ENCODE data around the gene MRPL10.

DNA sequence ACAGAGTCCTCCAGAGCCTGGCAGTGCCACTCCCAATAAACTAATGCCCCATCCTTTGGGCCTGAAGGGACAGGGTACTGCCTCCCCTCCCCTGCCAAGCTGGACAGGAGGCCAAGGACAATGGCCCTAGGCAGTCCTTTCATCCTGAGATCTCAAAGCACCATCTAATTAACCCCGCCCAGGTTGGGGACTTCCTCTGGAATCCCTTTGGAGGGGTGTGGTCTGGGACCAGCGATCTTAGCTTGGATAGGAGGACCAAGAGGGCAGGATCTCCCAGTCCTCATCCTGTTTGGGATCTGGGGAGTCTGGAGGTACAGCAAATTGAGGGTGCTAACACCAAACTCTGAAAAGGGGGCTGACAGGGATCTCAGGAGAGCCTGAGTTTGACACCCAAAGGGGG, 37.8 kb upstream of the MRPL10 start:
- TF ChIP-seq REST (IDR thresholded peaks at IDR 0.05; ENCODE audit: insufficient replicate concordance, low read depth) (no peak), CTCF (IDR thresholded peaks at IDR 0.05; ENCODE audit: insufficient read depth, low read length) (no peak), POLR2AphosphoS5 (IDR thresholded peaks at IDR 0.05; ENCODE audit: low read depth) (no peak)
